Effector memory CD4-positive, alpha-beta T cell (primary cell): ENCODE results near the gene ZNF320.
"Not testable (repeated sequence)": the region's sequence is repeated elsewhere in the genome, so short reads cannot be mapped to it uniquely, and the experiment has no call there.

ENCODE experiments used
- DNase-seq, 3 donors: peaks; one replicate each; pipeline ENCODE4 v3.0.0-alpha.2; 2020
- H3K27ac ChIP-seq: 2 replicates; pipeline ENCODE4 v1.7.0; 2013; ENCODE audit warnings: mild to moderate bottlenecking, low read length, moderate library complexity; ENCODE audit not compliant: insufficient read depth, poor library complexity, severe bottlenecking
- H3K27me3 ChIP-seq: replicated peaks from 2 replicates; pipeline ENCODE4 v1.7.0; 2013; ENCODE audit warnings: mild to moderate bottlenecking, low read length; ENCODE audit not compliant: insufficient read depth, control insufficient read depth, poor library complexity, severe bottlenecking
- H3K36me3 ChIP-seq: 2 replicates; pipeline ENCODE4 v1.7.0; 2013; ENCODE audit warnings: mild to moderate bottlenecking, low read length, moderate library complexity; ENCODE audit not compliant: control insufficient read depth, insufficient read depth
- H3K4me1 ChIP-seq: 2 replicates; pipeline ENCODE4 v1.7.0; 2013; ENCODE audit warnings: low read length, mild to moderate bottlenecking; ENCODE audit not compliant: control insufficient read depth, insufficient read depth, poor library complexity, severe bottlenecking
- H3K4me3 ChIP-seq: 2 replicates; pipeline ENCODE4 v1.7.0; 2013; ENCODE audit warnings: low read length, low read depth, mild to moderate bottlenecking; ENCODE audit not compliant: insufficient read depth, poor library complexity, severe bottlenecking
- H3K9me3 ChIP-seq: 2 replicates; pipeline ENCODE4 v1.7.0; 2013; ENCODE audit warnings: mild to moderate bottlenecking, low read length, moderate library complexity; ENCODE audit not compliant: control insufficient read depth

The ZNF320 gene

DNA sequence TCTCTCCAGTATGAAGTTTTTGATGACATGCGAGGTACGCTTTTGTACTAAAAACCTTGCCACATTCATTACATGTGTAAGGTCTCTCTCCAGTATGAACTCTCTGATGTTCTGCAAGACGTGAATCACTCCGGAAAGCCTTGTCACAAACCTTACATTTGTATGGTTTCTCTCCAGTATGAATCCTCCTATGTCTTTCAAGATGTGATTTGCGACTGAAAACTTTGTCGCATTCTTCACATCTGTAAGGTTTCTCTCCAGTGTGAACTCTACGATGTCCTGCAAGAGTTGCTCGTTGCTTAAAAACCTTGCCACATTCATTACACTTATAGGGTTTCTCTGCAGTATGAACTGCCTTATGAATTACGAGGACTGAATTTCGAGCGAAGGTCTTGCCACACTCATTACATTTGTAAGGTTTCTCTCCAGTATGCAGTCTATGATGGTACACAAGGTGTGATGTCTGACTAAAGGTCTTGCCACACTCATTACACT is 16.5 kb downstream of the ZNF320 start:
- H3K9me3 ChIP-seq, result peaks cover 43% of the 10 kb centered on the region

DNA sequence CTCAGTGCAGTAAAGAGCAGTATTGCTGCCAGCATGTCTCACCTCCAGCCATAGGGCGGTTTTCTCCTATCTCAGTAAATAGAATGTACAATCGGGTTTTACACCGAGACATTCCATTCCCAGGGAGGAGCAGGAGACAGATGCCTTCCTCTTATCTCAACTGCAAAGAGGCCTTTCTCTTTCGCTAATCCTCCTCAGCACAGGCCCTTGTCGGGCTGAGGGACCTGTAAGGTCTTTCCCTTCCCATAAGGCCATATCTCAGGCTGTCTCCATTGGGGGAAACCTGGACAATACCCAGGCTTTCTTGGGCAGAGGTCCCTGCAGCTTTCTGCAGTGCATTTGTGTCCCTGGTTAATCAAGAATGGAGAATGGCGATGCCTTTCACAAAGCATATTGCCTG is 24.4 kb downstream of the ZNF320 start:
- not testable (repeated sequence) for H3K9me3 ChIP-seq, H3K4me3 ChIP-seq, H3K27ac ChIP-seq, H3K36me3 ChIP-seq, H3K27me3 ChIP-seq, H3K4me1 ChIP-seq, DNase-seq

More for the DNA sequence above, 16.5 kb downstream of the ZNF320 start:
- Histone ChIP-seq H3K36me3 (peaks cover 46% of the 10 kb centered on the region), H3K27me3 (no peaks in the 10 kb centered on the region), H3K4me1 (no peaks in the 10 kb centered on the region), H3K4me3 (no peak overlapping the region), H3K27ac (no peak overlapping the region)
- DNase-seq, result no peak

DNA sequence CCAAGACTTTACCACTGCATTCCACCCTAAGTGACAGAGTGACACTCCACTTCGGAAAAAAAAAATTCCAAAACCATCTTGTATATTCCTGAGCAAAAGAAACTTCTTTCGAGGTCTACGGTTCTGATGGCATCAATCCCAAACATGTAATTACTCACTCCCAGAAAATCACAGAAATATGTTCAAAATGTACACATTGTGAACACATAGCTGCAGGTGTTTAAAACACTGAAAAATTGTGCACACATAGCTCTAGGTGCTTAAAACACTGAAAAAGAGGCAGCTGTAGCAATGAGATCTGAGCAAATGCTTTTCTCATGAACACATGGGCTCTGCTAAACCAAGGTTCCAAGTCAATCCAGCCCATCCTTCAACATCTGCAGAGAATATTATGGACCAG is 26.0 kb downstream of the ZNF320 start:
- Histone ChIP-seq H3K27me3 (no peaks in the 10 kb centered on the region), H3K9me3 (peaks cover under 1% of the 10 kb centered on the region), H3K4me3 (no peak overlapping the region), H3K4me1 (no peaks in the 10 kb centered on the region), H3K36me3 (no peaks in the 10 kb centered on the region), H3K27ac (no peak overlapping the region)
- no peak for DNase-seq

DNA sequence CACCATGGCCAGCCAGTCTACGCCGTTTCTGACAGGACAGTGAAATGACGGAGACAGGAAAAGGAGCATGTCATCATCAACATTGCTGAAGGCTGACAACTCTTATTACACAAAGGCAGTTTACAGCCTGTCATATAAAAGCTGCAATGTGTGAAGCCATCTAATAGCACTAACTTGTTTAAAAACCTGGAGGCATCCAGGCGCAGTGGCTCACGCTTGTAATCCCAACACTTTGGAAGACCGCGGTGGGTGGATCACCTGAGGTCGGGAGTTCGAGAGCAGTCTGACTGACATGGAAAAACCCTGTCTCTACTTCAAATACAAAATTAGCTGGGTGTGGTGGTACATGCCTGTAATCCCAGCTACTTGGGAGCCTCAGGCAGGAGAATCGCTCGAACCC is 29.4 kb downstream of the ZNF320 start:
- H3K4me3 ChIP-seq, H3K9me3 ChIP-seq, DNase-seq, H3K27me3 ChIP-seq, H3K36me3 ChIP-seq, H3K27ac ChIP-seq, H3K4me1 ChIP-seq: not testable (repeated sequence)

DNA sequence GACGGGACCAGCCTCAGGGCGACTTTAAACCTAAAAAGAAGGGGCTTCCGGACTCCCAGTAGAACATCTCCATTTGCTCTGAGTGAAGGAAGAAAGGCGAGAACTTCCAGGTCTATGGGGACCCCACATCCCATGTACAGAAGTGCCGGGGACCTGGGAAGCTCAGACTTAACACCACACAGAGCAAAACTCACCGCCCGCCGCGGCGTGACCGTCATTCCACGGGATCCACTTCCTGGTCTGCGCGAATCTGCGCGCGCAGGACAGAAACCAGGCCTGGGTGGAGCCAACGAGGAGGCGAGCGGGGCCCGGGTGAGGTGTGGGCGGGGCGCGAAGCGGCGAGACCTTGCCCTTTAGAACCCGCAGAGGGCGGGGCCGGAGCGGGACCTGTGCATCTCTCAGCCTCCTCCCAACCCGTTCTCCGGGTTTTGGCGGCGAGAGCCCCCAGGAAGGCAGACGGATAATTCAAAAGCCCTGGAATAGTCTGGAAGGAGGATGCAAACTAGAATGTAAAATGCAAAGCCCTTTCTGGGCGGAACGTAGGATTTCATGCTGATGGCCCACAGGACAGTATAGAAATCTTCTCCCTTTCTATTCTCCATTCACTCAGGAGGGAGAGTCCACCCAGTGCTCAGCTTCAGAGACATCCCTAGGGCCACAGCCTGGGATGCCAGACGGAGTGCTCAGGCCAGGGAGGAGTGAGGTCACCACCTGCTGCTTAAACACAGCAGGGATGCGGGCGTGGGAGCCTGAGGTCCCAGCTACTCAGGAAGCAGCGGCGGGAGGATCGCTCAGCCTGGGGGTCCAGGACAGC is 39.9 kb downstream of the ZNF320 start, which contains the start of gene ZNF468:
Gene ZNF468, minus strand, starts transcription at position 242 of the 814 bp plus-strand sequence. CDS start 3,347 bp downstream, outside the sequence.
- H3K36me3 ChIP-seq, result peaks cover 14% of the 10 kb centered on the region

DNA sequence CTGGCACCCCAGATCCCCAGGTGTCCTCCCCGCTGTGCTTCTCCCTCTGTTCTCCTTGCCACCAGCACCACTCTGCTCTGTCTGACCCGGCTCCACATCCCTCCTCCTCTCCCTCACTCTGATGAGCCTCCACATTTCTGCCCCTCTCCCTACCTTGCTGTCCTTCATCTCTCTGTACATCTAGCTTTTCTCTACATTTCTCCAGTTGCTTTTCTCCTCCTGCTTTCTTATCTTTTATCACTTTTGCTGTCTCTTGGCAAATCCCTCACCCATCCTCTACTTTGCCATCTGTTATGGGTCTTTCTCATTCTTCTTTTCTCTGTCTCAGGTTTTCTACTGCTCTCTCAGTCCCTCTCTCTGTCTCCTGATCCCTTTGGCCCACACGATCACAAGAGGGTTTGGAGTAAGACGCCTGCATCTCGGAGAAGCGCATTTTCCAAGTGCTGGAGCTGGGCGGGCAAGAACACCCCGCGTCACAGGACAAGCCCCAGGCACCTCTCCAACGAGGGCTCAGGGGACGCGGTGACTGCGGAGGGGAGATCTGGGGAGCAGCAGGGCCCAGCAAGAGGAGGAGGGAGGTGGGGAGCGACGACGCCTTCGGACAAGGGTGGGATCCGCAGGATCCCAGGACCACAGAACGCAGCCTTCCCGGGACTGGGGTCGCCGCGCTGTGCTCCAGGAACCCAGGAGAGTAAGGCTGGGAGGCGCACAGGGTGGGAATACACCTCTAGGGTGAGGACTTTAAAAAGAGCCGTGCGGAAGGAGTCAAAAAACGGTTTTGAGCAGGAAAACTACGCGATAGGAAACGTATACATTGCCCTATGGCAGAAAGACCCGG is 40.7 kb downstream of the ZNF320 start:
- not testable (repeated sequence) for H3K4me1 ChIP-seq, DNase-seq, H3K9me3 ChIP-seq, H3K27me3 ChIP-seq
- Histone ChIP-seq H3K36me3 (peaks cover 22% of the 10 kb centered on the region), H3K27ac (peak overlapping the region; percentile 62), H3K4me3 (peak overlapping the region; percentile 65)

More for the DNA sequence above, 39.9 kb downstream of the ZNF320 start, which contains the start of gene ZNF468:
- DNase-seq, result peak; percentile 44 to 68 (median 51)
- Histone ChIP-seq H3K4me3 (peak within 1 kb of the TSS; percentile 65), H3K27ac (peak within 1 kb of the TSS; percentile 62)
- H3K27me3 ChIP-seq, H3K4me1 ChIP-seq, H3K9me3 ChIP-seq: not testable (repeated sequence)
